Mucosa of descending colon (tissue), 3 donors: ENCODE results near the gene GOLGA6L6. TPM values are rescaled to one million over a fixed set of nuclear protein-coding genes. Genes with fewer than 3 reads are reported as not detected.
"Not testable (repeated sequence)": the region's sequence is repeated elsewhere in the genome, so short reads cannot be mapped to it uniquely, and the experiment has no call there.

Source experiments
- ATAC-seq: fragments of 200-7000 bp; cut with Tn5 transposase; one replicate; pipeline ENCODE4 v1.9.1; 2020; ENCODE audit warnings: mild to moderate bottlenecking, moderate library complexity
- DNase-seq, 3 donors: peaks; one replicate each; pipeline ENCODE4 v3.0.0-alpha.2; 2020
- H3K36me3 ChIP-seq: fragments of 200-600 bp; one replicate; pipeline ENCODE4 v1.8.0; 2021; ENCODE audit warnings: low read depth, mild to moderate bottlenecking
- H3K4me1 ChIP-seq: fragments of 200-600 bp; one replicate; pipeline ENCODE4 v1.8.0; 2021; ENCODE audit warnings: low read depth, mild to moderate bottlenecking
- H3K4me3 ChIP-seq: fragments of 200-600 bp; one replicate; pipeline ENCODE4 v1.8.0; 2021; ENCODE audit warnings: mild to moderate bottlenecking
- H3K9me3 ChIP-seq: fragments of 200-600 bp; one replicate; pipeline ENCODE4 v1.8.0; 2021; ENCODE audit warnings: mild to moderate bottlenecking
- intact Hi-C, 2 donors: fragments of 100-400 bp; cut with DNase I in 1 of 2; cut with micrococcal nuclease in 1 of 2; formaldehyde crosslinking; loops; one replicate each; pipeline versions ENCODE4 v1.11.0 to v1.11.1; 2022; cut with DNase I, micrococcal nuclease
- total RNA-seq, 3 donors: library from RNA; stranded (reverse); fragmentation: NEBNext Ultra II Directional in 2 of 3; extraction: Animal tissue kit (Norgen Biotek cat#: 25700) in 2 of 3; gene quantifications; one replicate each; pipeline versions ENCODE4 v1.2.1 to v1.2.4, GENCODE V29; 2021 to 2023
- donor health status: DM: no; HTN: no; CAD: no; lungs with moderate emphysema.
- donor health status: DM: no; HTN: no; CAD: no.
- donor health status: DM: no; HTN: yes; CAD: no.

The GOLGA6L6 gene
- total RNA-seq, 3 donors from 2014 or later: not detected

GRCh38 chr15:20493035-20493434 lies 48.6 kb downstream of the GOLGA6L6 start:
- H3K9me3 ChIP-seq, H3K4me1 ChIP-seq, ATAC-seq, H3K36me3 ChIP-seq, H3K4me3 ChIP-seq, DNase-seq, intact Hi-C loops: not testable (repeated sequence)

- H3K9me3 ChIP-seq, ATAC-seq, DNase-seq, H3K4me3 ChIP-seq, H3K4me1 ChIP-seq, intact Hi-C loops, H3K36me3 ChIP-seq: not testable (repeated sequence)
Observed at GRCh38 chr15:20492598-20492997, 49.0 kb downstream of the GOLGA6L6 start.

- H3K4me3 ChIP-seq, ATAC-seq, H3K4me1 ChIP-seq, DNase-seq, H3K9me3 ChIP-seq, H3K36me3 ChIP-seq, intact Hi-C loops: not testable (repeated sequence)
Observed at GRCh38 chr15:20489320-20489719, 52.3 kb downstream of the GOLGA6L6 start.
